HepG2 (cell line): ENCODE measurements around the gene TIMM9. TPM values are rescaled to one million over a fixed set of nuclear protein-coding genes. Genes with fewer than 3 reads are reported as not detected.

Experiments used
- CCAR2 ChIP-seq: fragments of 200-400 bp; formaldehyde crosslinking; optimal IDR thresholded peaks from 2 replicates; pipeline ENCODE3; 2018; ENCODE audit warnings: low read depth, mild to moderate bottlenecking, low read length, moderate library complexity
- HIVEP1 ChIP-seq: sonication (generic); formaldehyde crosslinking; IDR thresholded peaks from 2 replicates; pipeline ENCODE4 v1.4.0; 2020; ENCODE audit warnings: mild to moderate bottlenecking, missing genetic modification reagents
- JUN ChIP-seq: sonication (generic); formaldehyde crosslinking; IDR thresholded peaks from 2 replicates; pipeline ENCODE4 v1.4.0; 2020; ENCODE audit warnings: mild to moderate bottlenecking, missing genetic modification reagents
- MIER2 ChIP-seq: IDR thresholded peaks from 2 replicates; pipeline ENCODE4 v1.6.1; 2016; ENCODE audit warnings: missing biosample characterization, missing genetic modification reagents
- MTERF4 ChIP-seq: sonication (generic); formaldehyde crosslinking; IDR thresholded peaks from 2 replicates; pipeline ENCODE4 v1.8.0; 2023; ENCODE audit warnings: mild to moderate bottlenecking, missing genetic modification reagents
- MXI1 ChIP-seq: IDR thresholded peaks from 3 replicates; pipeline ENCODE4 v1.6.1; 2012; ENCODE audit warnings: low read depth, low read length, inconsistent platforms, borderline replicate concordance
- NFATC3 ChIP-seq: sonication (generic); formaldehyde crosslinking; IDR thresholded peaks from 2 replicates; pipeline ENCODE4 v1.5.1; 2020; ENCODE audit warnings: mild to moderate bottlenecking, missing genetic modification reagents
- PBX3 ChIP-seq: sonication (generic); formaldehyde crosslinking; IDR thresholded peaks from 2 replicates; pipeline ENCODE4 v1.8.1; 2023; ENCODE audit warnings: missing genetic modification reagents, inconsistent platforms, borderline replicate concordance
- SP4 ChIP-seq: sonication (generic); formaldehyde crosslinking; IDR thresholded peaks from 2 replicates; pipeline ENCODE4 v1.8.1; 2023; ENCODE audit warnings: mild to moderate bottlenecking, missing genetic modification reagents
- STAT6 ChIP-seq: sonication (generic); formaldehyde crosslinking; IDR thresholded peaks from 2 replicates; pipeline ENCODE4 v1.4.0; 2020; ENCODE audit warnings: missing genetic modification reagents, mild to moderate bottlenecking, borderline replicate concordance
- TP53 ChIP-seq: sonication (generic); formaldehyde crosslinking; conservative IDR thresholded peaks from 2 replicates; pipeline ENCODE4 v1.4.0; 2020; ENCODE audit warnings: missing genetic modification reagents
- ZNF572 ChIP-seq: sonication (generic); formaldehyde crosslinking; IDR thresholded peaks from 2 replicates; pipeline ENCODE4 v1.5.1; 2020; ENCODE audit warnings: mild to moderate bottlenecking, missing genetic modification reagents
- ZNF616 ChIP-seq: sonication (generic); formaldehyde crosslinking; IDR thresholded peaks from 2 replicates; pipeline ENCODE4 v1.5.0; 2020; ENCODE audit warnings: low read depth, mild to moderate bottlenecking, missing genetic modification reagents
- ZNF747 ChIP-seq: sonication (generic); formaldehyde crosslinking; IDR thresholded peaks from 2 replicates; pipeline ENCODE4 v1.8.1; 2023; ENCODE audit warnings: missing genetic modification reagents, mild to moderate bottlenecking, borderline replicate concordance
- polyA plus RNA-seq, 8 experiments: library from polyadenylated mRNA; depleted of rRNA in 3 of 8; stranded (reverse) in 7 of 8; unstranded in 1 of 8; fragments of >200 nt; fragmentation: Illumina TruSeq in 4 of 8; extraction: Trizol in 4 of 8; gene quantifications; 2 replicates each; pipeline versions ENCODE4 v1.2.1 to v1.2.3, GENCODE V29; 2011 to 2016; ENCODE audit warnings: low read depth in 4 of 8, missing spikeins in 1 of 8, mixed read lengths in 1 of 8; ENCODE audit not compliant: insufficient read depth in 1 of 8
- total RNA-seq, 5 experiments: library from RNA; depleted of rRNA; stranded (reverse); fragments of >200 nt; fragmentation: Illumina TruSeq; extraction: Trizol; gene quantifications; 2 replicates each; pipeline ENCODE4 v1.2.3, GENCODE V29; 2016; ENCODE audit warnings: low read depth in 1 of 5
- TF ChIP-seq, protein P1 (sequence below): sonication (generic); formaldehyde crosslinking; IDR thresholded peaks from 2 replicates; pipeline ENCODE4 v1.5.0; 2020; ENCODE audit warnings: mild to moderate bottlenecking, missing genetic modification reagents, borderline replicate concordance

The TIMM9 gene
- total and polyA plus RNA-seq, 2 of the 13 experiments (the other 11 are each of a cell fraction or from before 2014, with no cell fraction given): 30.5 to 42.5 TPM

DNA sequence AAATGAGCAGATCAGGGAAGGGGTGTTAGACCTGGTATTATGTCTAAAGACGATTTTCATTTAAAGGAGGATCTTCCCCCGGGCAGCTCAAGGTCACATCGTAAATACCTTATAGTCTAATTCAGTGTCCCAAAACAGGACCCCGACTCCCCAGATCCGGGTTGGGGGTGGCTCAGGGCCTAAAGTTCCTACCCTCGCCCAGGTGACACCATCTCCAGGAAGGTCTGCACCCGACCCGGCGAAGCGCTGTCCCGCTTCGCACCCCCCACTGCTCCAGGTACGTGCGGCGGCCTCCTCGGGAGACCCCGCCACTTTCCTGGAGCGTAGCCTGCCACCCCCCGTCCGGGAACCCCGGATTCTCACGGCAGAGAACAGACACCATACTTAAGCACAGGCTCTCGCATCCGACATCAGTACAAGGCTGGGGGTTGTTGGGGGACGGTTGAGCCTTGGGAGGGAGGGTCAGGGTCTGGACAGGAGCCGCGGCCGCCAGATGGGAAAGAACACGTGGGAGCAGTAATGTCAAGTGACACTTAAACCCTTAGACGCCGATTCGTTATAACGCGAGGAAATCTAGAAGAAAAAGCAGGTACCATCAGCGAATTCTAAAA lies 556 bp downstream of the TIMM9 start (continued):
- no peak for TF ChIP-seq TP53
- TF ChIP-seq STAT6 (CRISPR knock-in tag): no peak
- no peak for TF ChIP-seq CCAR2
- TF ChIP-seq JUN (CRISPR knock-in tag): no peak
- peak; percentile 47; the same call in 1 of the 2 replicates for TF ChIP-seq ZNF747 (CRISPR knock-in tag)
- TF ChIP-seq MTERF4 (CRISPR knock-in tag): no peak; the same call in 1 of the 2 replicates
- no peak for TF ChIP-seq ZNF616
- no peak for TF ChIP-seq SP4
- TF ChIP-seq MIER2 (CRISPR knock-in tag): no peak
- no peak for TF ChIP-seq HIVEP1 (CRISPR knock-in tag)
- peak; percentile 93; the same call in 2 of the 3 replicates for TF ChIP-seq MXI1
- no peak for TF ChIP-seq PBX3
- no peak for TF ChIP-seq NFATC3 (CRISPR knock-in tag)
- TF ChIP-seq, protein P1, sequence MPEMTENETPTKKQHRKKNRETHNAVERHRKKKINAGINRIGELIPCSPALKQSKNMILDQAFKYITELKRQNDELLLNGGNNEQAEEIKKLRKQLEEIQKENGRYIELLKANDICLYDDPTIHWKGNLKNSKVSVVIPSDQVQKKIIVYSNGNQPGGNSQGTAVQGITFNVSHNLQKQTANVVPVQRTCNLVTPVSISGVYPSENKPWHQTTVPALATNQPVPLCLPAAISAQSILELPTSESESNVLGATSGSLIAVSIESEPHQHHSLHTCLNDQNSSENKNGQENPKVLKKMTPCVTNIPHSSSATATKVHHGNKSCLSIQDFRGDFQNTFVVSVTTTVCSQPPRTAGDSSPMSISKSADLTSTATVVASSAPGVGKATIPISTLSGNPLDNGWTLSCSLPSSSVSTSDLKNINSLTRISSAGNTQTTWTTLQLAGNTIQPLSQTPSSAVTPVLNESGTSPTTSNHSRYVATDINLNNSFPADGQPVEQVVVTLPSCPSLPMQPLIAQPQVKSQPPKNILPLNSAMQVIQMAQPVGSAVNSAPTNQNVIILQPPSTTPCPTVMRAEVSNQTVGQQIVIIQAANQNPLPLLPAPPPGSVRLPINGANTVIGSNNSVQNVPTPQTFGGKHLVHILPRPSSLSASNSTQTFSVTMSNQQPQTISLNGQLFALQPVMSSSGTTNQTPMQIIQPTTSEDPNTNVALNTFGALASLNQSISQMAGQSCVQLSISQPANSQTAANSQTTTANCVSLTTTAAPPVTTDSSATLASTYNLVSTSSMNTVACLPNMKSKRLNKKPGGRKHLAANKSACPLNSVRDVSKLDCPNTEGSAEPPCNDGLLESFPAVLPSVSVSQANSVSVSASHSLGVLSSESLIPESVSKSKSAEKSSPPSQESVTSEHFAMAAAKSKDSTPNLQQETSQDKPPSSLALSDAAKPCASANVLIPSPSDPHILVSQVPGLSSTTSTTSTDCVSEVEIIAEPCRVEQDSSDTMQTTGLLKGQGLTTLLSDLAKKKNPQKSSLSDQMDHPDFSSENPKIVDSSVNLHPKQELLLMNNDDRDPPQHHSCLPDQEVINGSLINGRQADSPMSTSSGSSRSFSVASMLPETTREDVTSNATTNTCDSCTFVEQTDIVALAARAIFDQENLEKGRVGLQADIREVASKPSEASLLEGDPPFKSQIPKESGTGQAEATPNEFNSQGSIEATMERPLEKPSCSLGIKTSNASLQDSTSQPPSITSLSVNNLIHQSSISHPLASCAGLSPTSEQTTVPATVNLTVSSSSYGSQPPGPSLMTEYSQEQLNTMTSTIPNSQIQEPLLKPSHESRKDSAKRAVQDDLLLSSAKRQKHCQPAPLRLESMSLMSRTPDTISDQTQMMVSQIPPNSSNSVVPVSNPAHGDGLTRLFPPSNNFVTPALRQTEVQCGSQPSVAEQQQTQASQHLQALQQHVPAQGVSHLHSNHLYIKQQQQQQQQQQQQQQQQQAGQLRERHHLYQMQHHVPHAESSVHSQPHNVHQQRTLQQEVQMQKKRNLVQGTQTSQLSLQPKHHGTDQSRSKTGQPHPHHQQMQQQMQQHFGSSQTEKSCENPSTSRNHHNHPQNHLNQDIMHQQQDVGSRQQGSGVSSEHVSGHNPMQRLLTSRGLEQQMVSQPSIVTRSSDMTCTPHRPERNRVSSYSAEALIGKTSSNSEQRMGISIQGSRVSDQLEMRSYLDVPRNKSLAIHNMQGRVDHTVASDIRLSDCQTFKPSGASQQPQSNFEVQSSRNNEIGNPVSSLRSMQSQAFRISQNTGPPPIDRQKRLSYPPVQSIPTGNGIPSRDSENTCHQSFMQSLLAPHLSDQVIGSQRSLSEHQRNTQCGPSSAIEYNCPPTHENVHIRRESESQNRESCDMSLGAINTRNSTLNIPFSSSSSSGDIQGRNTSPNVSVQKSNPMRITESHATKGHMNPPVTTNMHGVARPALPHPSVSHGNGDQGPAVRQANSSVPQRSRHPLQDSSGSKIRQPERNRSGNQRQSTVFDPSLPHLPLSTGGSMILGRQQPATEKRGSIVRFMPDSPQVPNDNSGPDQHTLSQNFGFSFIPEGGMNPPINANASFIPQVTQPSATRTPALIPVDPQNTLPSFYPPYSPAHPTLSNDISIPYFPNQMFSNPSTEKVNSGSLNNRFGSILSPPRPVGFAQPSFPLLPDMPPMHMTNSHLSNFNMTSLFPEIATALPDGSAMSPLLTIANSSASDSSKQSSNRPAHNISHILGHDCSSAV: no peak
- peak; percentile 80; the same call in 1 of the 2 replicates for TF ChIP-seq ZNF572
